ENCODE data around the gene TMEM169.

DNA sequence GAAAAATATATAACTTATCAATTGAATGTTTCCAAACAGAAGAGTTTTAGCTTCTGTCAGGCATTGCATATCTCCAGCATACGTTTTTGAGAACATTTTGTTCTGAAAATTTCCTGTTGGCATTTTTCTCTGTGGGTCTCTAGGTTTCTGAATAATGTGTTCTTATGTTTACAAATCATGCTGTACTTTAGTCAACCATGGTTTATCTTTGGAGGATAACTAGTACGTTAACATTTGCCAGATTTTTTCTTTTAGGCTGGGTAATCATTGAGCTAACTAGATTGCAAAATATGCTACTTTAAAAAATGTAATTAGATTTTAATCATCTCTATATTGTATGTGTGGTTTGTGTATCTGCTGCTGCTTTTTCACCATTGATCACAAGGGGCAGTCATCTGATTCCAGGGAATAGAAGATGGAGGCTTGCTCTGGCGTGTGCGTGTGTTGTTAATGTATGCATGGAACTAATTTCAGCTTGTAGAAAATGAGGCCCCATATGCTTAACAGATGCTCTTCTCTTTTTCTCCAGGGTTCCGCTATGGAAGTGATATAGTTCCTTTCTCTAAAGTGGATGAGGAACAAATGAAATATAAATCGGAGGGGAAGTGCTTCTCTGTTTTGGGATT is 48.7 kb downstream of the TMEM169 start:
- TF ChIP-seq, protein P1, sequence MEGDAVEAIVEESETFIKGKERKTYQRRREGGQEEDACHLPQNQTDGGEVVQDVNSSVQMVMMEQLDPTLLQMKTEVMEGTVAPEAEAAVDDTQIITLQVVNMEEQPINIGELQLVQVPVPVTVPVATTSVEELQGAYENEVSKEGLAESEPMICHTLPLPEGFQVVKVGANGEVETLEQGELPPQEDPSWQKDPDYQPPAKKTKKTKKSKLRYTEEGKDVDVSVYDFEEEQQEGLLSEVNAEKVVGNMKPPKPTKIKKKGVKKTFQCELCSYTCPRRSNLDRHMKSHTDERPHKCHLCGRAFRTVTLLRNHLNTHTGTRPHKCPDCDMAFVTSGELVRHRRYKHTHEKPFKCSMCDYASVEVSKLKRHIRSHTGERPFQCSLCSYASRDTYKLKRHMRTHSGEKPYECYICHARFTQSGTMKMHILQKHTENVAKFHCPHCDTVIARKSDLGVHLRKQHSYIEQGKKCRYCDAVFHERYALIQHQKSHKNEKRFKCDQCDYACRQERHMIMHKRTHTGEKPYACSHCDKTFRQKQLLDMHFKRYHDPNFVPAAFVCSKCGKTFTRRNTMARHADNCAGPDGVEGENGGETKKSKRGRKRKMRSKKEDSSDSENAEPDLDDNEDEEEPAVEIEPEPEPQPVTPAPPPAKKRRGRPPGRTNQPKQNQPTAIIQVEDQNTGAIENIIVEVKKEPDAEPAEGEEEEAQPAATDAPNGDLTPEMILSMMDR (IDR thresholded peaks at IDR 0.05), result no peak
- TF ChIP-seq POLR2AphosphoS5 (IDR thresholded peaks at IDR 0.05), result no peak
- TF ChIP-seq EP300 (IDR thresholded peaks at IDR 0.05), result no peak
- TF ChIP-seq POLR2A (IDR thresholded peaks at IDR 0.05), result no peak
